ENCODE results near the gene QKI. TPM values are rescaled to one million over a fixed set of nuclear protein-coding genes. Genes with fewer than 3 reads are reported as not detected.

QKI gene
- total and polyA plus RNA-seq, 9 donors: 110 to 256 (median 229) TPM

GRCh38 chr6:163400509-163400908 lies 14.0 kb upstream of the QKI start:
- DNase-seq: no peak
- no CpG with 5 or more reads among the region's 2 CpGs for WGBS (ENCODE audit: insufficient coverage)
- Histone ChIP-seq H3K9me3 (replicated peaks; ENCODE audit: control insufficient read depth, low read depth, low read length) (no peaks in the 10 kb centered on the region), H3K27ac (ENCODE audit: low read length) (no peak overlapping the region), H3K4me1 (ENCODE audit: control insufficient read depth, insufficient read depth, low read length) (peaks cover 10% of the 10 kb centered on the region), H3K36me3 (ENCODE audit: control insufficient read depth, insufficient read depth, low read length) (no peaks in the 10 kb centered on the region), H3K4me3 (ENCODE audit: low read length) (no peak overlapping the region), H3K27me3 (ENCODE audit: control insufficient read depth, insufficient read depth, low read length) (no peaks in the 10 kb centered on the region)

GRCh38 chr6:163401039-163401885 lies 13.3 kb upstream of the QKI start:
- DNase-seq: no peak
- WGBS (ENCODE audit: insufficient coverage): 92% methylated on average over 11 of the region's 14 CpGs
- H3K4me1 ChIP-seq (ENCODE audit: control insufficient read depth, insufficient read depth, low read length): peaks cover 16% of the 10 kb centered on the region
- no peaks in the 10 kb centered on the region for H3K9me3 ChIP-seq (replicated peaks; ENCODE audit: control insufficient read depth, low read depth, low read length)
- H3K27ac ChIP-seq (ENCODE audit: low read length): no peak overlapping the region
- no peaks in the 10 kb centered on the region for H3K27me3 ChIP-seq (ENCODE audit: control insufficient read depth, insufficient read depth, low read length)
- H3K4me3 ChIP-seq (ENCODE audit: low read length): no peak overlapping the region
- no peaks in the 10 kb centered on the region for H3K36me3 ChIP-seq (ENCODE audit: control insufficient read depth, insufficient read depth, low read length)

GRCh38 chr6:163402616-163403015 lies 11.9 kb upstream of the QKI start:
- H3K27me3 ChIP-seq (ENCODE audit: control insufficient read depth, insufficient read depth, low read length): no peaks in the 10 kb centered on the region
- no peaks in the 10 kb centered on the region for H3K9me3 ChIP-seq (replicated peaks; ENCODE audit: control insufficient read depth, low read depth, low read length)
- H3K4me1 ChIP-seq (ENCODE audit: control insufficient read depth, insufficient read depth, low read length): peaks cover 18% of the 10 kb centered on the region
- no peak overlapping the region for H3K27ac ChIP-seq (ENCODE audit: low read length)
- H3K4me3 ChIP-seq (ENCODE audit: low read length): no peak overlapping the region
- no peaks in the 10 kb centered on the region for H3K36me3 ChIP-seq (ENCODE audit: control insufficient read depth, insufficient read depth, low read length)
- WGBS (ENCODE audit: insufficient coverage): 100% methylated on average over 4 of the region's 7 CpGs
- no peak for DNase-seq

GRCh38 chr6:163404825-163405265 lies 9.7 kb upstream of the QKI start:
- peak; percentile 78 for DNase-seq

GRCh38 chr6:163405412-163406309 lies 8.9 kb upstream of the QKI start:
- Histone ChIP-seq H3K27me3 (ENCODE audit: control insufficient read depth, insufficient read depth, low read length) (no peaks in the 10 kb centered on the region), H3K27ac (ENCODE audit: low read length) (peak overlapping the region; percentile 90), H3K4me3 (ENCODE audit: low read length) (peak overlapping the region; percentile 25), H3K36me3 (ENCODE audit: control insufficient read depth, insufficient read depth, low read length) (no peaks in the 10 kb centered on the region), H3K4me1 (ENCODE audit: control insufficient read depth, insufficient read depth, low read length) (peaks cover 18% of the 10 kb centered on the region), H3K9me3 (replicated peaks; ENCODE audit: control insufficient read depth, low read depth, low read length) (peaks cover 3% of the 10 kb centered on the region)
- DNase-seq: peak; percentile 73
- WGBS (ENCODE audit: insufficient coverage): 42% methylated on average over 8 of the region's 18 CpGs

More at GRCh38 chr6:163404825-163405265, 9.7 kb upstream of the QKI start:
- H3K36me3 ChIP-seq (ENCODE audit: control insufficient read depth, insufficient read depth, low read length): no peaks in the 10 kb centered on the region
- no peak overlapping the region for H3K4me3 ChIP-seq (ENCODE audit: low read length)
- peaks cover 18% of the 10 kb centered on the region for H3K4me1 ChIP-seq (ENCODE audit: control insufficient read depth, insufficient read depth, low read length)
- peaks cover 3% of the 10 kb centered on the region for H3K9me3 ChIP-seq (replicated peaks; ENCODE audit: control insufficient read depth, low read depth, low read length)
- WGBS (ENCODE audit: insufficient coverage): 59% methylated on average over 6 of the region's 10 CpGs
- H3K27me3 ChIP-seq (ENCODE audit: control insufficient read depth, insufficient read depth, low read length): no peaks in the 10 kb centered on the region
- peak overlapping the region; percentile 90 for H3K27ac ChIP-seq (ENCODE audit: low read length)

GRCh38 chr6:163406366-163406765 lies 8.2 kb upstream of the QKI start:
- Histone ChIP-seq H3K9me3 (replicated peaks; ENCODE audit: control insufficient read depth, low read depth, low read length) (peaks cover 3% of the 10 kb centered on the region), H3K27ac (ENCODE audit: low read length) (peak overlapping the region; percentile 90), H3K4me1 (ENCODE audit: control insufficient read depth, insufficient read depth, low read length) (peaks cover 18% of the 10 kb centered on the region), H3K27me3 (ENCODE audit: control insufficient read depth, insufficient read depth, low read length) (no peaks in the 10 kb centered on the region), H3K4me3 (ENCODE audit: low read length) (no peak overlapping the region), H3K36me3 (ENCODE audit: control insufficient read depth, insufficient read depth, low read length) (peaks cover 1% of the 10 kb centered on the region)
- WGBS (ENCODE audit: insufficient coverage): no CpG with 5 or more reads among the region's 1 CpG
- DNase-seq: no peak

- no peak for DNase-seq
- Histone ChIP-seq H3K27ac (ENCODE audit: low read length) (peak overlapping the region; percentile 90), H3K4me1 (ENCODE audit: control insufficient read depth, insufficient read depth, low read length) (peaks cover 18% of the 10 kb centered on the region), H3K36me3 (ENCODE audit: control insufficient read depth, insufficient read depth, low read length) (peaks cover 4% of the 10 kb centered on the region), H3K4me3 (ENCODE audit: low read length) (no peak overlapping the region), H3K27me3 (ENCODE audit: control insufficient read depth, insufficient read depth, low read length) (no peaks in the 10 kb centered on the region), H3K9me3 (replicated peaks; ENCODE audit: control insufficient read depth, low read depth, low read length) (peaks cover 3% of the 10 kb centered on the region)
- 80% methylated on average over 2 of the region's 2 CpGs for WGBS (ENCODE audit: insufficient coverage)
These were observed 7.7 kb upstream of the QKI start for GRCh38 chr6:163406830-163407229.

- H3K36me3 ChIP-seq (ENCODE audit: control insufficient read depth, insufficient read depth, low read length): peaks cover 4% of the 10 kb centered on the region
- H3K27ac ChIP-seq (ENCODE audit: low read length): no peak overlapping the region
- DNase-seq: no peak
- 77% methylated on average over 3 of the region's 9 CpGs for WGBS (ENCODE audit: insufficient coverage)
- H3K4me3 ChIP-seq (ENCODE audit: low read length): no peak overlapping the region
- peaks cover 18% of the 10 kb centered on the region for H3K4me1 ChIP-seq (ENCODE audit: control insufficient read depth, insufficient read depth, low read length)
- peaks cover 3% of the 10 kb centered on the region for H3K9me3 ChIP-seq (replicated peaks; ENCODE audit: control insufficient read depth, low read depth, low read length)
- no peaks in the 10 kb centered on the region for H3K27me3 ChIP-seq (ENCODE audit: control insufficient read depth, insufficient read depth, low read length)
These were observed 6.0 kb upstream of the QKI start for GRCh38 chr6:163408352-163408991.

- peaks cover 4% of the 10 kb centered on the region for H3K36me3 ChIP-seq (ENCODE audit: control insufficient read depth, insufficient read depth, low read length)
- no peak for DNase-seq
- peaks cover 3% of the 10 kb centered on the region for H3K9me3 ChIP-seq (replicated peaks; ENCODE audit: control insufficient read depth, low read depth, low read length)
- no peak overlapping the region for H3K4me3 ChIP-seq (ENCODE audit: low read length)
- H3K27me3 ChIP-seq (ENCODE audit: control insufficient read depth, insufficient read depth, low read length): no peaks in the 10 kb centered on the region
- peaks cover 14% of the 10 kb centered on the region for H3K4me1 ChIP-seq (ENCODE audit: control insufficient read depth, insufficient read depth, low read length)
- no peak overlapping the region for H3K27ac ChIP-seq (ENCODE audit: low read length)
- 78% methylated on average over 8 of the region's 12 CpGs for WGBS (ENCODE audit: insufficient coverage)
These were observed 4.8 kb upstream of the QKI start for GRCh38 chr6:163409712-163410111.

Measured in muscle of leg (tissue), 11 donors.